Measurements from ENCODE around the gene CUL1.

DNA sequence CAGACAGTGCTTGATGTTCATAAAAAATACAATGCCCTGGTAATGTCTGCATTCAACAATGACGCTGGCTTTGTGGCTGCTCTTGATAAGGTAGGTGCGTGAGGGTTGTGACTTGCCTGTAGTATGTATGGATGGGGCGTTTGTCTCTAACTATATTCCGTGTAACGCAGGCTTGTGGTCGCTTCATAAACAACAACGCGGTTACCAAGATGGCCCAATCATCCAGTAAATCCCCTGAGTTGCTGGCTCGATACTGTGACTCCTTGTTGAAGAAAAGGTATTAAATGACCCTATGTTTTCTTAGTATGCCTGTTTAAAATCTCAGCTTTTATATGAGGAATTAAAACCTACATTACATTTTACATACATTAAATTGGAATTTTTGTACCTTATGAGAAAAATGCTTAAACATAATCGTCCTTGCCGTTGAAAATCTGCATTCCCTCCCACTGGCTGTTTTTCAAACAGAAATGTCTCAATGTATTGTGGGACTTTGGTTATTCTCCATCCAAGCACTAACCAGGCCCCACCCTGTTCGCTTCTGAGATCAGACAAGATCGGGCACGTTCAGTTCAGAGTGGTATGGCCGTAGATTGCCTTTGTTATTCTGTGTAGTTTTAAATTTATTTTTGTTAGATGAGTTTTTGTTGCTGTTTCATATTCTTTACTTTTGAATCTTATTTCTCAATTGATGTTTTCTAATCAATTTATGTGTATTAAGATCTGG, 85.3 kb downstream of the CUL1 start:
- TF ChIP-seq, protein P1, sequence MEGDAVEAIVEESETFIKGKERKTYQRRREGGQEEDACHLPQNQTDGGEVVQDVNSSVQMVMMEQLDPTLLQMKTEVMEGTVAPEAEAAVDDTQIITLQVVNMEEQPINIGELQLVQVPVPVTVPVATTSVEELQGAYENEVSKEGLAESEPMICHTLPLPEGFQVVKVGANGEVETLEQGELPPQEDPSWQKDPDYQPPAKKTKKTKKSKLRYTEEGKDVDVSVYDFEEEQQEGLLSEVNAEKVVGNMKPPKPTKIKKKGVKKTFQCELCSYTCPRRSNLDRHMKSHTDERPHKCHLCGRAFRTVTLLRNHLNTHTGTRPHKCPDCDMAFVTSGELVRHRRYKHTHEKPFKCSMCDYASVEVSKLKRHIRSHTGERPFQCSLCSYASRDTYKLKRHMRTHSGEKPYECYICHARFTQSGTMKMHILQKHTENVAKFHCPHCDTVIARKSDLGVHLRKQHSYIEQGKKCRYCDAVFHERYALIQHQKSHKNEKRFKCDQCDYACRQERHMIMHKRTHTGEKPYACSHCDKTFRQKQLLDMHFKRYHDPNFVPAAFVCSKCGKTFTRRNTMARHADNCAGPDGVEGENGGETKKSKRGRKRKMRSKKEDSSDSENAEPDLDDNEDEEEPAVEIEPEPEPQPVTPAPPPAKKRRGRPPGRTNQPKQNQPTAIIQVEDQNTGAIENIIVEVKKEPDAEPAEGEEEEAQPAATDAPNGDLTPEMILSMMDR (IDR thresholded peaks at IDR 0.05; ENCODE audit: low read depth, low read length, poor library complexity, severe bottlenecking) = no peak
- no peak for TF ChIP-seq EZH2phosphoT487 (IDR thresholded peaks at IDR 0.05; ENCODE audit: borderline replicate concordance, low read length)
